Vagina (tissue), 2 donors: Measurements from ENCODE around the gene NTRK1.

ENCODE experiments used
- CTCF ChIP-seq, 3 experiments: fragments of 450-650 bp in 2 of 3; fragments of 200-600 bp in 1 of 3; sonication (generic) in 1 of 3; IDR thresholded peaks; one replicate each; pipeline ENCODE4 v1.5.1; 2017 to 2019; ENCODE audit warnings: antibody characterized with exemption in 3 of 3, mild to moderate bottlenecking in 2 of 3, moderate library complexity in 2 of 3
- POLR2A ChIP-seq, 2 donors: fragments of 450-650 bp; IDR thresholded peaks; one replicate each; pipeline ENCODE4 v1.6.1; 2017; ENCODE audit warnings: antibody characterized with exemption in 2 of 2, mild to moderate bottlenecking in 2 of 2, moderate library complexity in 2 of 2
- POLR2AphosphoS5 ChIP-seq, 2 donors: sonication (generic); formaldehyde crosslinking; IDR thresholded peaks; one replicate each; pipeline ENCODE4 v1.9.0; 2017; ENCODE audit warnings: antibody characterized with exemption in 2 of 2, mild to moderate bottlenecking in 2 of 2, low read depth in 1 of 2; ENCODE audit not compliant: insufficient read depth in 1 of 2

GRCh38 chr1:156887734-156888133 is 27.1 kb downstream of the NTRK1 start:
- TF ChIP-seq CTCF (IDR thresholded peaks at IDR 0.05) (no peak), POLR2A (IDR thresholded peaks at IDR 0.05) (no peak), POLR2AphosphoS5 (IDR thresholded peaks at IDR 0.05; ENCODE audit: insufficient read depth in 1 of 2, low read depth in 1 of 2) (no peak)
